ENCODE results near the gene HSD11B2.

HSD11B2 gene

GRCh38 chr16:67441907-67442306 is 11.0 kb downstream of the HSD11B2 start:
- TF ChIP-seq CTCF (conservative IDR thresholded peaks at IDR 0.05) (no peak), ZFX (IDR thresholded peaks at IDR 0.05) (peak; percentile 42; the same call in 1 of the 2 replicates)
- H3K27ac ChIP-seq = peak overlapping the region; percentile 82

DNA sequence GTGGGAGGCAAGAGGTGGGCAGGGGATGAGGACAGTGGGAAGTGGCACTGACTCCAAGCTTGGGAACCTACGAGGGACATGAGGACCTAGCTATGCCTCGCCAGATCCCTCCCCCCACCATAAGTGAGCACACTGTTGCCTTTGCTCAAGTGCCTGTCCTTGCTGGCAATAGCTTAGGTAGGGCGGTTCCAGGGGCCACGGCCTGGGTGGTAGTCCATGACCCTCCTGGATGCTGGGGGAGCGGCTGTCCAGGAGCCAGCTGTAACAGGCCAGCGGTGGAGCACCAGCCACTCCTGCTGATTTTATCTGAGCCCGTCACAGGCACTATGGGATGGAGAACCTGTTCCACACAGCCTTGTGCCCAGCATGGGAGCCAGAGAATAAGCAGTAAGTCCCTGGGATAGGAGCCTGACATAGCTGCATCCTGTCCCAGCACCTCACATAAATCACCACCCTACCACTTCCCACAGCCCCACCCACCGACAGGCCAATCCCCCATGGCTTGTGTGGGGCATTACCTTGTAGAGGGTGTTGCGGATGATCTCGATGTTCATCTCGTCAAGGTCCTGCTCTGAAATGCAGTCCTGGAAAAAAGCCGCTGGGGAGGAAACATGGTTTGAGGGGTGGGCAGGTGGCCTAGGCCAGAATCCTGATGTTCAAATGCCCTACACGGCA is 11.8 kb downstream of the HSD11B2 start:
- H3K27ac ChIP-seq = peak overlapping the region; percentile 82
- TF ChIP-seq ZFX (IDR thresholded peaks at IDR 0.05) (no peak), CTCF (conservative IDR thresholded peaks at IDR 0.05) (no peak)

DNA sequence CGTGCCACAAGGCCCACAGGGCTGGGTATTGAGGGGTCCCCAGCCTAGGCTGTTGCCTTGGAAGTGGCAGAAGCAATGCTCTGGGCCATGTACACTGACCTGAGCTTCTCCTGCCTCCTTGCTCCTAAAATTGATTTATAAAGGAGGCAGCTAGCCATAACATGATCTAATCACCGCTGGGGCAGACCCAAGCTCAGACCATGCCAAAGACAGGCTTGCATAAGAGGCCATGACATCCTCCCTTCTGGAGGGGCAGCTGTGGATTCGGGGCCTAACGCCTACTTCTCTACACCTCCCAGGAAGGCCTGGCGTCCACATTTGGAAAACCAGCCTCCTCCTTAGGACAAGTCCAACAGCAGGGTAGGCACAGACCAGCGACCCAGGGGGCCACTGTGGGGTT is 12.3 kb downstream of the HSD11B2 start:
- peak overlapping the region; percentile 82 for H3K27ac ChIP-seq
- TF ChIP-seq CTCF (conservative IDR thresholded peaks at IDR 0.05) (no peak), ZFX (IDR thresholded peaks at IDR 0.05) (no peak)

- H3K27ac ChIP-seq = peak overlapping the region; percentile 82
Observed at GRCh38 chr16:67444259-67445125, 13.6 kb downstream of the HSD11B2 start.

DNA sequence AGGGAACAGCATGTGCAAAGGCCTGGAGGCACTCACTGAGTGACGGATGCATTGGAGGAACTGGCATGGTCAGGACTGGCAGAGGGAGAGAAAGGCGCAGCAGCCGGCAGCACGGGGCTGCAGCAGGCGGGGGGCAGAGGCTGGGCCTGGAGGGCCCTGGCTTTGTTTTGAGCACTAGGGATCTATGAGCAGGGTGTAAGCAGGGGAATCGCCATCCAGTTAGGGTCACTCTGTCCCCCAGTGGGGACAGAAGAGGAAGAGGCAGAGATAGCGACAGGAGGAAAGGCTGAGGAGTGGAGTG is 14.2 kb downstream of the HSD11B2 start:
- H3K27ac ChIP-seq = peak overlapping the region; percentile 82

More at GRCh38 chr16:67444259-67445125, 13.6 kb downstream of the HSD11B2 start:
- TF ChIP-seq CTCF (conservative IDR thresholded peaks at IDR 0.05) (no peak), ZFX (IDR thresholded peaks at IDR 0.05) (no peak)

GRCh38 chr16:67445441-67445912 is 14.6 kb downstream of the HSD11B2 start:
- H3K27ac ChIP-seq = peak overlapping the region; percentile 82

More for the DNA sequence above, 14.2 kb downstream of the HSD11B2 start:
- TF ChIP-seq CTCF (conservative IDR thresholded peaks at IDR 0.05) = no peak
- no peak for TF ChIP-seq ZFX (IDR thresholded peaks at IDR 0.05)

More at GRCh38 chr16:67445441-67445912, 14.6 kb downstream of the HSD11B2 start:
- TF ChIP-seq CTCF (conservative IDR thresholded peaks at IDR 0.05) = no peak; the same call in 1 of the 2 replicates
- no peak for TF ChIP-seq ZFX (IDR thresholded peaks at IDR 0.05)
